ENCODE measurements around the gene CHST6. TPM values are rescaled to one million over a fixed set of nuclear protein-coding genes. Genes with fewer than 3 reads are reported as not detected.

The CHST6 gene
- total and polyA plus RNA-seq, 10 of the 15 experiments (the other 5 are each of a cell fraction or from before 2014, with no cell fraction given), result 0.14 to 2.5 (median 0.51) TPM

DNA sequence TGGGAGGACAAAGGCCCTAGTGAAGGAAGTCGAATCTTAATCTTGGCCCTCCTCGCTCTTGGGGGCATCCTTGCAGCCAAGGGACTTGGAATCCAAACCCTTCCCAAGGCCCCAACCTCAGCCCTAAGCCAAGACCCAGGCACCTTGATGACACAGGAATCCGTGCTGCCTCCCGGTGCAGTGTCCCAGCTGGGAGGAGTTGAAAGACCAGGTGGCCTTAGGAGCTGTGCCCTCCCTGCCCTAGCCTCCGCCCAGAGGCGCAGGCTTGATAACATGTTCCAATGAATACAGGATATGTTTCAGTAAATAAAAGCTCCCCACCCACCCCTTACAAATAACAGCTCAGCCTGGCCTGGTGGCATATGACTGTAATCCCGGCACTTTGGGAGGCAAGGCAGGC lies 40.7 kb upstream of the CHST6 start, which contains the start of gene CHST5:
Gene CHST5 (minus strand): TSS at position 208 of the 400 bp plus-strand sequence. CDS start 5,724 bp downstream, outside the sequence.
- Histone ChIP-seq H3K27ac (ENCODE audit: control insufficient read depth, insufficient read depth) (no peak within 1 kb of the TSS), H3K4me1 (ENCODE audit: control insufficient read depth, insufficient read depth, low read length) (no peaks in the 10 kb centered on the region), H4K20me1 (ENCODE audit: control insufficient read depth, insufficient read depth) (no peaks in the 10 kb centered on the region), H3K27me3 (replicated peaks in 1 of 2; ENCODE audit: control insufficient read depth in 2 of 2, insufficient read depth in 2 of 2, low read length in 1 of 2) (no peaks in the 10 kb centered on the region), H3K4me3 (no peak within 1 kb of the TSS), H3K9me3 (replicated peaks; ENCODE audit: control insufficient read depth, insufficient read depth, low read length) (no peaks in the 10 kb centered on the region), H3K36me3 (ENCODE audit: control insufficient read depth in 2 of 2, insufficient read depth in 2 of 2, low read length in 1 of 2) (peaks cover 0 to under 1% of the 10 kb centered on the region in 2 experiments; a peak in 1 of 4 replicates), H3K9ac (ENCODE audit: control insufficient read depth, insufficient read depth, low read length) (no peak within 1 kb of the TSS), H3K79me2 (ENCODE audit: control insufficient read depth, insufficient read depth, low read length) (no peaks in the 10 kb centered on the region), H3K4me2 (ENCODE audit: control insufficient read depth, insufficient read depth) (no peak within 1 kb of the TSS), H2AFZ (ENCODE audit: control insufficient read depth, low read depth, low read length) (no peak within 1 kb of the TSS)
- SMC1A ChIA-PET (ENCODE audit: uncharacterized antibody, unreplicated experiment), result interaction anchor here (1.5 to 2.0 kb wide), 2 partner anchors 14 to 19 kb away, joined by 3 to 5 read pairs; no protein-coding TSS in a partner anchor
- BruUV-seq (replicated peaks), result no TSS peak
- intact Hi-C loops (cut with micrococcal nuclease; ENCODE audit: unreplicated experiment), result no loop called here
- in situ Hi-C loops (cut with MboI), result no loop called here
- POLR2A ChIA-PET, result no interaction called here
- ATAC-seq (no peak), FAIRE-seq (no peak), DNase-seq (ENCODE audit: low read depth, low spot score) (no peak)
- RAD21 ChIA-PET (ENCODE audit: unreplicated experiment), result interaction anchor here (1.3 kb wide), 1 partner anchor 40 kb away, joined by 3 read pairs; no protein-coding TSS in a partner anchor
- CTCF ChIA-PET, result interaction anchor here (1.7 kb wide), 1 partner anchor 70 kb away, joined by 4 read pairs; no protein-coding TSS in a partner anchor
- WGBS (ENCODE audit: insufficient coverage, insufficient replicate concordance, low lambda C conversion rate, missing lambda C conversion rate), result 70% methylated on average over 7 of the region's 7 CpGs
- TF ChIP-seq GABPA (IDR thresholded peaks at IDR 0.05; ENCODE audit: low read depth), result no peak
- TF ChIP-seq, protein P1, sequence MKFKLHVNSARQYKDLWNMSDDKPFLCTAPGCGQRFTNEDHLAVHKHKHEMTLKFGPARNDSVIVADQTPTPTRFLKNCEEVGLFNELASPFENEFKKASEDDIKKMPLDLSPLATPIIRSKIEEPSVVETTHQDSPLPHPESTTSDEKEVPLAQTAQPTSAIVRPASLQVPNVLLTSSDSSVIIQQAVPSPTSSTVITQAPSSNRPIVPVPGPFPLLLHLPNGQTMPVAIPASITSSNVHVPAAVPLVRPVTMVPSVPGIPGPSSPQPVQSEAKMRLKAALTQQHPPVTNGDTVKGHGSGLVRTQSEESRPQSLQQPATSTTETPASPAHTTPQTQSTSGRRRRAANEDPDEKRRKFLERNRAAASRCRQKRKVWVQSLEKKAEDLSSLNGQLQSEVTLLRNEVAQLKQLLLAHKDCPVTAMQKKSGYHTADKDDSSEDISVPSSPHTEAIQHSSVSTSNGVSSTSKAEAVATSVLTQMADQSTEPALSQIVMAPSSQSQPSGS (IDR thresholded peaks at IDR 0.05; ENCODE audit: low read length), result no peak
- TF ChIP-seq, protein P2, sequence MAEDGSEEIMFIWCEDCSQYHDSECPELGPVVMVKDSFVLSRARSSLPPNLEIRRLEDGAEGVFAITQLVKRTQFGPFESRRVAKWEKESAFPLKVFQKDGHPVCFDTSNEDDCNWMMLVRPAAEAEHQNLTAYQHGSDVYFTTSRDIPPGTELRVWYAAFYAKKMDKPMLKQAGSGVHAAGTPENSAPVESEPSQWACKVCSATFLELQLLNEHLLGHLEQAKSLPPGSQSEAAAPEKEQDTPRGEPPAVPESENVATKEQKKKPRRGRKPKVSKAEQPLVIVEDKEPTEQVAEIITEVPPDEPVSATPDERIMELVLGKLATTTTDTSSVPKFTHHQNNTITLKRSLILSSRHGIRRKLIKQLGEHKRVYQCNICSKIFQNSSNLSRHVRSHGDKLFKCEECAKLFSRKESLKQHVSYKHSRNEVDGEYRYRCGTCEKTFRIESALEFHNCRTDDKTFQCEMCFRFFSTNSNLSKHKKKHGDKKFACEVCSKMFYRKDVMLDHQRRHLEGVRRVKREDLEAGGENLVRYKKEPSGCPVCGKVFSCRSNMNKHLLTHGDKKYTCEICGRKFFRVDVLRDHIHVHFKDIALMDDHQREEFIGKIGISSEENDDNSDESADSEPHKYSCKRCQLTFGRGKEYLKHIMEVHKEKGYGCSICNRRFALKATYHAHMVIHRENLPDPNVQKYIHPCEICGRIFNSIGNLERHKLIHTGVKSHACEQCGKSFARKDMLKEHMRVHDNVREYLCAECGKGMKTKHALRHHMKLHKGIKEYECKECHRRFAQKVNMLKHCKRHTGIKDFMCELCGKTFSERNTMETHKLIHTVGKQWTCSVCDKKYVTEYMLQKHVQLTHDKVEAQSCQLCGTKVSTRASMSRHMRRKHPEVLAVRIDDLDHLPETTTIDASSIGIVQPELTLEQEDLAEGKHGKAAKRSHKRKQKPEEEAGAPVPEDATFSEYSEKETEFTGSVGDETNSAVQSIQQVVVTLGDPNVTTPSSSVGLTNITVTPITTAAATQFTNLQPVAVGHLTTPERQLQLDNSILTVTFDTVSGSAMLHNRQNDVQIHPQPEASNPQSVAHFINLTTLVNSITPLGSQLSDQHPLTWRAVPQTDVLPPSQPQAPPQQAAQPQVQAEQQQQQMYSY (CRISPR knock-in tag; IDR thresholded peaks at IDR 0.05), result no peak
- TF ChIP-seq RUNX3 (IDR thresholded peaks at IDR 0.05; ENCODE audit: low read length), result no peak
- TF ChIP-seq BACH1 (IDR thresholded peaks at IDR 0.05; ENCODE audit: borderline replicate concordance), result no peak
- TF ChIP-seq STAT3 (IDR thresholded peaks at IDR 0.05; ENCODE audit: low read depth, low read length), result no peak
- TF ChIP-seq NFYB (IDR thresholded peaks at IDR 0.05; ENCODE audit: insufficient read depth, low read depth, low read length), result no peak
- TF ChIP-seq, protein P3, sequence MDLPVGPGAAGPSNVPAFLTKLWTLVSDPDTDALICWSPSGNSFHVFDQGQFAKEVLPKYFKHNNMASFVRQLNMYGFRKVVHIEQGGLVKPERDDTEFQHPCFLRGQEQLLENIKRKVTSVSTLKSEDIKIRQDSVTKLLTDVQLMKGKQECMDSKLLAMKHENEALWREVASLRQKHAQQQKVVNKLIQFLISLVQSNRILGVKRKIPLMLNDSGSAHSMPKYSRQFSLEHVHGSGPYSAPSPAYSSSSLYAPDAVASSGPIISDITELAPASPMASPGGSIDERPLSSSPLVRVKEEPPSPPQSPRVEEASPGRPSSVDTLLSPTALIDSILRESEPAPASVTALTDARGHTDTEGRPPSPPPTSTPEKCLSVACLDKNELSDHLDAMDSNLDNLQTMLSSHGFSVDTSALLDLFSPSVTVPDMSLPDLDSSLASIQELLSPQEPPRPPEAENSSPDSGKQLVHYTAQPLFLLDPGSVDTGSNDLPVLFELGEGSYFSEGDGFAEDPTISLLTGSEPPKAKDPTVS (IDR thresholded peaks at IDR 0.05; ENCODE audit: low read depth, low read length), result no peak
- no peak for TF ChIP-seq DPF2 (IDR thresholded peaks at IDR 0.05)
- TF ChIP-seq, protein P4, sequence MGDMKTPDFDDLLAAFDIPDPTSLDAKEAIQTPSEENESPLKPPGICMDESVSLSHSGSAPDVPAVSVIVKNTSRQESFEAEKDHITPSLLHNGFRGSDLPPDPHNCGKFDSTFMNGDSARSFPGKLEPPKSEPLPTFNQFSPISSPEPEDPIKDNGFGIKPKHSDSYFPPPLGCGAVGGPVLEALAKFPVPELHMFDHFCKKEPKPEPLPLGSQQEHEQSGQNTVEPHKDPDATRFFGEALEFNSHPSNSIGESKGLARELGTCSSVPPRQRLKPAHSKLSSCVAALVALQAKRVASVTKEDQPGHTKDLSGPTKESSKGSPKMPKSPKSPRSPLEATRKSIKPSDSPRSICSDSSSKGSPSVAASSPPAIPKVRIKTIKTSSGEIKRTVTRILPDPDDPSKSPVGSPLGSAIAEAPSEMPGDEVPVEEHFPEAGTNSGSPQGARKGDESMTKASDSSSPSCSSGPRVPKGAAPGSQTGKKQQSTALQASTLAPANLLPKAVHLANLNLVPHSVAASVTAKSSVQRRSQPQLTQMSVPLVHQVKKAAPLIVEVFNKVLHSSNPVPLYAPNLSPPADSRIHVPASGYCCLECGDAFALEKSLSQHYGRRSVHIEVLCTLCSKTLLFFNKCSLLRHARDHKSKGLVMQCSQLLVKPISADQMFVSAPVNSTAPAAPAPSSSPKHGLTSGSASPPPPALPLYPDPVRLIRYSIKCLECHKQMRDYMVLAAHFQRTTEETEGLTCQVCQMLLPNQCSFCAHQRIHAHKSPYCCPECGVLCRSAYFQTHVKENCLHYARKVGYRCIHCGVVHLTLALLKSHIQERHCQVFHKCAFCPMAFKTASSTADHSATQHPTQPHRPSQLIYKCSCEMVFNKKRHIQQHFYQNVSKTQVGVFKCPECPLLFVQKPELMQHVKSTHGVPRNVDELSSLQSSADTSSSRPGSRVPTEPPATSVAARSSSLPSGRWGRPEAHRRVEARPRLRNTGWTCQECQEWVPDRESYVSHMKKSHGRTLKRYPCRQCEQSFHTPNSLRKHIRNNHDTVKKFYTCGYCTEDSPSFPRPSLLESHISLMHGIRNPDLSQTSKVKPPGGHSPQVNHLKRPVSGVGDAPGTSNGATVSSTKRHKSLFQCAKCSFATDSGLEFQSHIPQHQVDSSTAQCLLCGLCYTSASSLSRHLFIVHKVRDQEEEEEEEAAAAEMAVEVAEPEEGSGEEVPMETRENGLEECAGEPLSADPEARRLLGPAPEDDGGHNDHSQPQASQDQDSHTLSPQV (IDR thresholded peaks at IDR 0.05), result no peak
- TF ChIP-seq, protein P5, sequence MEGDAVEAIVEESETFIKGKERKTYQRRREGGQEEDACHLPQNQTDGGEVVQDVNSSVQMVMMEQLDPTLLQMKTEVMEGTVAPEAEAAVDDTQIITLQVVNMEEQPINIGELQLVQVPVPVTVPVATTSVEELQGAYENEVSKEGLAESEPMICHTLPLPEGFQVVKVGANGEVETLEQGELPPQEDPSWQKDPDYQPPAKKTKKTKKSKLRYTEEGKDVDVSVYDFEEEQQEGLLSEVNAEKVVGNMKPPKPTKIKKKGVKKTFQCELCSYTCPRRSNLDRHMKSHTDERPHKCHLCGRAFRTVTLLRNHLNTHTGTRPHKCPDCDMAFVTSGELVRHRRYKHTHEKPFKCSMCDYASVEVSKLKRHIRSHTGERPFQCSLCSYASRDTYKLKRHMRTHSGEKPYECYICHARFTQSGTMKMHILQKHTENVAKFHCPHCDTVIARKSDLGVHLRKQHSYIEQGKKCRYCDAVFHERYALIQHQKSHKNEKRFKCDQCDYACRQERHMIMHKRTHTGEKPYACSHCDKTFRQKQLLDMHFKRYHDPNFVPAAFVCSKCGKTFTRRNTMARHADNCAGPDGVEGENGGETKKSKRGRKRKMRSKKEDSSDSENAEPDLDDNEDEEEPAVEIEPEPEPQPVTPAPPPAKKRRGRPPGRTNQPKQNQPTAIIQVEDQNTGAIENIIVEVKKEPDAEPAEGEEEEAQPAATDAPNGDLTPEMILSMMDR (IDR thresholded peaks at IDR 0.05 in 2 of 3, conservative IDR thresholded peaks at IDR 0.05 in 1 of 3; ENCODE audit: control insufficient read depth in 2 of 3, extremely low read depth in 1 of 3, insufficient read depth in 1 of 3, low read depth in 3 of 3, low read length in 3 of 3), result no peak

Measured in GM12878 (cell line).